Measurements from ENCODE around the gene TNPO2.

The TNPO2 gene

DNA sequence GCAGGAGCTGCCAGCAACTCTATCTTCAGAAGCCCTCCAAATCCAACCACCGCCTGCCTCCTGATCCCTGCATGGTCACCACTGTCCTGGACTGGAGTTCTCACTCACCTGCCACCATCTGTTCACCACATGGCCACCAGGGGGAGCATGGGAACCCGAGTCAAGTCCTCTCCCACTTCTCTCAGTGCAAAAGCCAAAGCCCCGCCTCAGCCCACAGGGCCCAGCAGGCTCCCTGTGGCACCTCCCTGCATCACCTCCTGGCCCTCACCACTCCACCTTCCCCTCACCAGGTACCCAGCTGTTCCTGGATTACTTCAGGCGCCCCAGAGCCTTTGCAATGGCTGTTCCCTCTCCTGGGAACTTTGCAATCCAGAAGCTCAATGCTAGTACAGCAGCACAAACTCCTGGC is 47.3 kb downstream of the TNPO2 start:
- peak; percentile 66 to 81 for DNase-seq (ENCODE audit: low read depth in 2 of 2)

DNA sequence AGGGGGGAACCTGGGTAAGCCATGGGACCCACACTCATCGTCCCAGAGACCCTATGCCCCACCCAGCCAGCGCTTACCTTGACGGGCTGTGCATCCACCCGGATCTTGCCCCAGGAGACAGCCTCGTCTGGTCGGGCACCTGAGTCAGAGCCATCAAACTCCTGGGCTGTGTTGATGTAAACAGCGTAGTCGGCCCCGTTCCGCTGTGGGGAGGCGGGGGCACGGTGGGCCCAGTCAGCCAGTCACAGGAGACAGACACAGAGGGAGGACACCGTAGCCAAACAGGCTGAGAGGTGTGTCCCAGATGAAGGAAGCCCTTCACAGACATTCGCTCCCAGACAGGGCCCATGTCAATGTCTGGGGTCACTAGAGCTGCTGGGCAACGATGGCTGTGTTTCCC is 47.8 kb downstream of the TNPO2 start:
- DNase-seq (ENCODE audit: low read depth in 2 of 2), result no peak

DNA sequence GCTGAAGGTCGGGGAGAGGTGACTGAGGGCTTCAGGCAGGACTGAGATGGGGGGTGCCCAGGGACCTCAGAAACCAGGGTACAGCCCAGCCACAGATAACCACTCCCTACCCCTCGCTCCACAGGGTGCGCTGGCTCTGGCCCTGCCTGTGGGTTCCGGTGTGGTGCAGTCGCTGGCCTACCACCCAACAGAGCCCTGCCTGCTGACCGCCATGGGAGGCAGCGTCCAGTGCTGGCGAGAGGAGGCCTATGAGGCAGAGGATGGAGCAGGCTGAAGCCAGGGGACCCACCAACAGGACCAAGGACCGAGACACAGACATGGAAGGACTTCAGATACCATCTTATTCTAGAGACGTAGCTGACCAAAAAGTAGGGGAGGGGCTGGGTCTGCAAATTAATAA is 48.3 kb downstream of the TNPO2 start:
- no peak for DNase-seq (ENCODE audit: low read depth in 2 of 2)

DNA sequence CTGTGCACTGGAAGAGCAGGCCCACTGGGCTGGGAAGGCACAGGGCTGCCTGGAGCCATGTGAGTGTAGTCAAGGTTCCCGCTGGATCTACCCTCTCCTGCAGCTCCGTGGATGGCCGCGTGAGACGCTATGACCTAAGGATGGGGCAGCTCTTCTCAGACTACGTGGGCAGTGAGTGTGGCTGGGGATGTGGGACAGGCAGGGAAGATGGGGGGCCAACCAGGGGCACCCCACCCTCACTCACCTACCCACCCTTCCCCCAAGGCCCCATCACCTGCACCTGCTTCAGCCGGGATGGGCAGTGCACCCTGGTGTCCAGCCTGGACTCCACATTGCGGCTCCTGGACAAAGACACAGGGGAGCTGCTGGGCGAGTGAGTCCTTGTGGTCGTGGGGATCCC is 51.0 kb downstream of the TNPO2 start:
- DNase-seq (ENCODE audit: low read depth in 2 of 2), result no peak

DNA sequence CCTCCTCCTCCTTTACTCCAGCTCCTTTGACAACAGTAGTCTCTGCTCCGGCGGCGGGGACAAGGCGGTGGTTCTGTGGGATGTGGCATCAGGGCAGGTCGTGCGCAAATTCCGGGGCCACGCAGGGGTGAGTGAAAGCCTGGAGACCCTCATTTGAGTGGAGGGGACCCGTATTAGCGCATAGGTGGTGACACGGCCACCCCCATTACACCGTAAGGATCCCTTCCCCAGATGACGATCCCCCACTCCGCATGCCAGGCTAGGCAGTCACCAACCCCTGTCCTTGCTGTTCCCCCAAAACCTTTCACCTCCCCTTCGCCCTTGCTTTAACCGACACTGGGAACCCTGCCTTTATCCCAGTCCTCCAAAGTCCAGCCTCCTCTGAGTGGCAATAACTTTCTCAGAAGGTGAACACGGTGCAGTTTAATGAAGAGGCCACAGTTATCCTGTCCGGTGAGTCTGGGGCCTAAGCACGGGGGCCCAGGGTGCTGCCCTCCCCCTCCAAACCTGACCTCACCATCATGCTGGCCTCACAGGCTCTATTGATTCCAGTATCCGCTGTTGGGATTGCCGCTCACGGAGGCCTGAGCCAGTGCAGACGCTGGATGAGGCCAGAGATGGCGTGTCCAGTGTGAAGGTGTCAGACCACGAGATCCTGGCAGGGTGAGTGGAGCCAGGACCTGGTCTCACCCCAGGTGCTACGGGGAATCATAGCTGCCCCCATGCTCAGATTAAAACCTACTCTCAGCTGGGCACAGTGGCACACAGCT is 53.4 kb downstream of the TNPO2 start:
- no peak for DNase-seq (ENCODE audit: low read depth in 2 of 2)

DNA sequence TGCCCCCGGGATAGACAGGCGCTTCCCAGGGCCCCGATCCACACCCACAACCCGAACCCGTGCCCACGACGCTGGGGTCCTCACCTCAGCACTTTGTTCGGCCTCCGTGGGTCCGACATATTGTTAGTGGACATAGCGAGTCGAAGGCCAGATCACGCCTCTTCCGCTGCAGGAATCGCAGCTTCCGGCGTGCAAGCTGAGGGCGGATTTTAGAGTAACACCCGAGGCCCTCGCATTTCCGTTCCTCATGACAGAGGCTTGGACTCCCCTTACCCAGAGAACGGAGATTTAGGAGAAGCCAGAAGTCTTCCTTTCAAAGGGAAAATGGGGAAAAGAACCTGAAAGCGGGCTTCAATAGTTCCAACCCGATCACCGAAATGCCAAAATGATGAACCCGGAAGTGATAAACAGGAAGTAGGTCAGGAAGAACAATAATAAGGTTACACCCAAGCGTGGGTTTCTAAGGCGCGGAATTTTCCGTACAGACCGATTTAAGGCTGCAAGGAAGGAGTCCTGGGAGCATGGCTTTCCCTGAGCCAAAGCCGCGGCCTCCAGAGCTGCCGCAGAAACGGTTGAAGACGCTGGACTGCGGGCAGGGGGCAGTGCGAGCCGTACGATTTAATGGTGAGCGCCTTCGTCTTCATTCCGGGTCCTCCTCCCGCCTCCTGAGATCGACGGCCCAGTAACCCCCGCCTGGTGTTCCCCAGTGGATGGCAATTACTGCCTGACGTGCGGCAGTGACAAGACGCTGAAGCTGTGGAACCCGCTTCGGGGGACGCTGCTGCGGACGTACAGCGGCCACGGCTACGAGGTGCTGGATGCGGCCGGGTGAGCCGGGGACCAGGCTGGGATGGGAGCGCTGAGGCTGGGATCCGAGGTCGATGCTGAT is 54.2 kb downstream of the TNPO2 start:
- peak; percentile 48 to 60 for DNase-seq (ENCODE audit: low read depth in 2 of 2)

DNA sequence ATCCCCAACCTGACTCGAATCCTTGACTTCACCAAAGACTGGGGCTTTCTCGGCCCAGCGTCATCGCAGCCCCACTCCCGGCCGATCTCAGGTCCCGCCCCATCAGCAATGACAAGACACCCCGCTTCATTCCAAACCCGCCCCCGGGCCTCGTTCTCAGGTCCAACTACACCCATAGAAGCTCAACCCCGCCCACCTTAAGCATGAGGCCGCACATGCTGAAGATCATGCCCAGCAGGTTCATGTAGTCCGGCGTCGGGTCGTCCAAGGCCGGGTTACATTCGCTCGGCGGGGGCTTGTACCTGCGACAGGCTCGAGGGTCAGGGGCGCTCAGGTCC is 54.8 kb downstream of the TNPO2 start:
- DNase-seq (ENCODE audit: low read depth in 2 of 2), result peak in 1 of 2 donors; percentile 30

DNA sequence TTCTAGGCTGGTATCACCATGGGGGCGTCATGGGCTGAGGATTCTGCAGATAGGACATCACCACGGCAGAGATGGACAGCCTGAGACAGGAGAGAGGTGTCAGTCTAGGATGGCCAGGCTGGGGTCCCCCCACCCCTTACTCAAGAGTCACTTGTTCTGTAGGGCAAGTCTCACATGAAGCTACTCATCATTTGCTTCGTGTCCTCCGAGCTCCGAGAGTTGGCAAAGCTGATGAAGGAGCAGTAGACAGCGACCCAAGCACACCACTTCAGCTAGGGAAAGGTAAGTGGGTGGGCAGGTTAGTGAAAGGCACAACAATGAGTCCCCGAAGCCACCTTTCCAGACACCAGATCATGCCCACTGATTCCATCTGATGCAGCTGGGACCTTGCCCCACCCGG is 55.4 kb downstream of the TNPO2 start:
- DNase-seq (ENCODE audit: low read depth in 2 of 2), result no peak

DNA sequence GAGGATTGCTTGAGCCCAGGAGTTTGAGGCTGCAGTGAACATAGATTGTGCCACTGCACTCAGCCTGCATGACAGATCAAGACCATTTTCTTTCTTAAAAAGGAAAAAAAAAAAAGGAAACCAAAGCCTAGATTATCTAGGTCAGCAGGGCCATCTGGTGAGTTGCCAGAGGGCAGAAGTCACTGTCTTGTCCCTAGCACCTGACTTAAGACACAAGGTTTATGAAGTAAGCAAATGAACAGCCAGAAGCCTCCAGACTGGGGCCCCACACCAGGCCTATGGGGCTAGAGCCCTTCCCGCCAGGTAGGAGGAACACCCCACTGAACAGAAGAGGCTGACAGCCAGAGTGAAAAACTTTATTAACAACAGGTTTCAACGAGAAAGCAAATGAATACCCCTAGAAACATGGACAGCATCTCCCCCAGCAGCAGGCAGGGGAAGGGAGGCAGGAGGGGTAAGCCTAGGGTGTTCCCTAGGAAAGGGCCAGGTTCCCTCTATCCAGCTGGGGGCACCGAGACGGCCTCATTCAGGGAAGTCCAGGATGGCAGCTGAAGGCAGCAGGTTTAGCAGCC is 55.9 kb downstream of the TNPO2 start:
- DNase-seq (ENCODE audit: low read depth in 2 of 2), result no peak

DNA sequence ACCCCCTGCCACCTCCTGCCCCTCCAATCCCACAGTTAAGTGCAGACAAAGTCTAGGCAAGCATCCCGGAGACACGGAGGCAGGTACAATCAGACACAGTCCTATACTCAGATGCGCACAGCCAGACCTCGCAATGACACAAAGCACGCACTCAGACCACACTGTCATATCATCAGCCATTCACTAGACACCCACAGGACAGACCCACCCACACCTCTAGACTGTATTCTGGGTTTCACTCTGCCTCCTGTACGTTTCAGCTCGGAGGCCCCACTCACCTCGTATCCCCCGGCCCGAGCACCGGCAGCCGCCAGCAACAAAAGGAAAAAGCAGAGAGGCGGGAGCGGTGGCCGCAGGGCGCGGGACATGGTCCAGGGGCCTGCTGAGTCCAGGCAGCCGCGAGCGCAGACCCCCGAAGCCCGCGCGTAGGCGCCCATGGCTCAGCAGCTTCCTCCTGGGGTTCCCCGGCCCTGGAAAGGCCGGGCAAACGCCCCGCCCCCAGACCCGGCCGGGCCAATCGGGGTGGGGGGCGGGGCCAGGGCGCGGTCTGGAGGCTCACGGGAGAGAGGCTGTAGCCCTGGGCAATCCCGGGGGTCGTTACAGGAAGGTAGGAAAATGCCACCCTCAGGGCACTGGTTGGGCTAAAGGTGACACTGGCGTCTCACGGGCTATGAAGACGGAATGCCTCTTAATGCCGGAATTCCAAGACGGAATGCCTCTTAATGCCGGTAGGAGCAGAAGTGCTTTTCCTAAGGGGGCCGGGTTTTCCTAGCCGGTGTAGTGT is 57.3 kb downstream of the TNPO2 start, which contains the start of the genes MAN2B1 and WDR83:
TSS of gene MAN2B1 (minus strand) at position 478 of the 784 bp plus-strand sequence. CDS start at position 437, 41 bp downstream.
TSS of gene WDR83 (plus strand) at position 543 of the 784 bp plus-strand sequence. CDS start 2,984 bp downstream, outside the sequence.
- DNase-seq (ENCODE audit: low read depth in 2 of 2), result peak; percentile 48 to 54

DNA sequence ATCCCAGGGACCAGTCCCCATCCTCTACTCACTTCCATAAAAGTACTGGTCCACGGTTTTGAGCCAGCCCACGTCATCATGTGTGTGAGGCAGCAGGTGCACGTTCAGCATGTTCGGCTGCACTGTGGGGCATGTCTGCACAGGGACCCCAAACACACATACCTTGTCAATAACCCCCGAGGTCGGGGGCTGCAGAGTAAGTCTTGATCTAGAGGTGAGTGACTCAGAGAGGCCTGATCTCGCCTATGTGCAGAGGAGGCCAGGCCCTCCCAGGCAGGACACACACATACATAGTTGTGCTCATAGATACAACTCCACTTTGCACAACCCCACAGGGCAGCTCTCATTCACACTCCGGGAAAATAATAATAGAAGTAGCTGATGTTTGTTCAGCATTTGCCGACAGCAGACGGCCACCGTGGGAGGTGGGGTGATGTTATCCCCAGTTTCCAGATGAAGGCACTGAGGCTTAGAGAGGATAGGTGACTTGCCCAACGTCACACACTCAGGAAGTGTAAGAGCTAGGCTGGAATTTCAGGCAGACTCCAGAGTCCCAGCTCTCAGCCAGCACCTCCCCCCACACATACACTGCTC is 58.0 kb downstream of the TNPO2 start:
- no peak for DNase-seq (ENCODE audit: low read depth in 2 of 2)

DNA sequence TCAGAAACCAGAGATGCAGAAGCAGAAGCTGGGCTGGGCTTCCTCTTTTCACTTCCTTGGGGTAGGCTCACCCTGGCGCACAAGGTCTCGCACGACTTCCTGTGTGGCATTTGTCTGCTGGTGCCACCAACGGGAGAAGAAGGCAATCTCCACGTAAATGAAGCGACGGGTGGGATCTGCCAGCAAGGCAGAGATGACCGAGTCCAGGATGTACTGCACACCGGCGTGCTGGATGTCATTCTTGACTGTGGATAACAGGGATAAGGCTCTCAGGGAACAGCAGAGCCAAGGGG is 58.5 kb downstream of the TNPO2 start:
- DNase-seq (ENCODE audit: low read depth in 2 of 2), result no peak

DNA sequence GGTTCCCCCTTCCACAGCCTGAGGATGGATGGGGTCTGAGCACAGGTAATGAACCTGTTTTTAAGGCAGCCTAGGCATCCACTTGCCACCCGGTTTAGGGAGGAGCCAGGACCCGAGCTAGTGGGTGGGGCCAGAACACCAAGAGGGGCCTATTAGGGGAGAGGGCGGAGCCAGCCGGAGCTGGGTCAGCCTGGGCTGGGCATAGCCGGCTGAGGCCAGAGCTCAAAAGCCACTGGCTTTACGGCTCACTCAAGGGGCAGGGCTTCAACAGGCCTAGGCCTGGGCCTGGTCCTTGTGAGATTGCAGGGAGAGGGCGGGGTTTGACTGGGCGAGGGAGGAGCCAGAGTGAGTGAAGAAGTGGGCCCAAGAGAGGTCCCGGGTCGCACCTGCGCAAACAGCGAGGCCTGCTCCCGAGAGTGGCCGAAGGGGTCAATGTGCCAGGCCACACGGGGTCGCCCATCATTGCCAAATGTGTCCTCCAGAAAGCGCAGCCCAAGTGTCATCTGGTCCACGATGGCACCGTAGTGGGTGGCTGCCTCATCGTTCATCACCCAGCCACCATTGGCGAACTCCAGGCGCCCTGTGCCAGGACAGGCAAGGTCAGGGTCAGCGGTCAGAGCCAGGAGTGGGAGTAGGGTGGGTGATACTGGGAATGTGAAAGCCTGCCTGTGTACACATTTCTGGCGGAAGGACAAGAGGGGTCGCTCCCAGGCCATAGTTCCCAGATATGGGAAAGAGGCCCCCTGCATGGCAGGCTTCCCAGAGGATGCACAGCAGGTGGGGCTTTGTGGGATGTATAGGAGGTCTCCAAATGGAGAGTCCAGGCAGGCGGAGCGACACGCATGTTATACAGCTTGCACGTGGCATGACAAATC is 59.1 kb downstream of the TNPO2 start:
- no peak for DNase-seq (ENCODE audit: low read depth in 2 of 2)

DNA sequence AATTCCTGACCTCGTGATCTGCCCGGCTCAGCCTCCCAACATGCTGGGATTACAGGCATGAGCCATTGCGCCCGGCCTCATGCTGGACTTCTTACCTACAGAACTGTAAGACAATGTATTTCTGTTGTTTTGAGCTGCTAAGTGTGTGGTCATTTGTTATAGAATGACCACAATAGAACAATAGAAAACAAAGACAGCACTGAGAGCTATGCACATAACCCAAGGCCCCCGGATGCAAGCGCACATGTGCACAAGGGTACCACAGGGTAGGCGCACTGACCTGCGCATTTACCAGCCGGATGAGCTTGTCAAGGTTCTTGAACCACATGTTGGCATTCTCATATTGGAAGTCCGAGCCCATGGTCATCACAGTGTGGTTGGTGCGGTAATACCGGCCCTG is 62.8 kb downstream of the TNPO2 start:
- DNase-seq (ENCODE audit: low read depth in 2 of 2), result no peak

DNA sequence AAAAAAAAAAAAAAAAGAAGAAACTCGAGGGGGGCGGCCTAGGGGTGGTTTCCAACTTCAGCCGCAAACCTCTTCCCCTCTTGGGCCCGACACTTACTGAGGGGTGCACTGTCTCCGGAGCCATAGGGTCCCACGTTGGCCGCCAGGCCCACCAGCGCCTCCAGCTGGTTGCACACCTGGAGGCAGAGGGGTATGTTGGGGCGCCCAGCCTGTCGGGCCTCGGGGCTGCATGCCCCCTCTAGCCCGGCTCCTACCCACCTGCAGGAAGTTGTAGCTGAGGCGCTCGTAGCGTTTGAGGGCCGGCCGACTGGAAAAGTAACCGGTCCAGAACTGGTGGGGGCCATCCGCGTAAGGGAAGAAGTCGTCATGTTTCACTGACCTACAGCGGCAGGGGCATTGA is 65.8 kb downstream of the TNPO2 start:
- no peak for DNase-seq (ENCODE audit: low read depth in 2 of 2)

DNA sequence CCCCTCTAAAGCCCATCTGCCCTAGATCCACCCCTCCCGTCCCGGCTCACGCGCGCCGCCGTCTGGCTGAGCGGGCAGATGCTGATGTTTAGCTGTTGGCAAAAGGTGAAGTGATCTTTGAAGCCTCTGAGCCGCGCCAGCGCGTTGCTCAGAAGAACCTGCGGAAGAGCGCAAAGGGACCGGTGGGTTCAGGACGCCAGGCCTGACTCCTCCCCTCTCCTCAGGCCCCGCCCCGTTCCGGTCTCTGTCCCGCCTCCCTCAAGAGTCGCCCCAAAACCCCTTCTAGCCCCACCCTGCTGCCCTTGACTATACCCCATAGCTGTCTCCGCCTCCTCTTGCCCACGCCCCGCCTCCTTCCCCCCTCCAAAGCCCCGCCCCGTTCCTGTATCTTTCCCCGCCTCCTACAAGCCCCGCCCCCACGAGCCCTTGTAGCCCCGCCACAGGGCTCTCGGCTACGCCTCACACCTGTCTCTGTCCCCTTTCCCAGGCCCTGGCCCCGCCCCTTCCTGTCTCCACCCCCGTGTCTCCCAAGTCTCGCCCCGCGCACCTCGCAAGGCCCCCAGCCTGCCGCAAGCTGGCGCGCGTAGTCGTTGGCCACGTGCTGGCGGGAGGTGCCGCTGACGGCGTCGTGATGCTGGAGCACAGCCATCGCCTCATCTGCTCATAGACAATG is 66.7 kb downstream of the TNPO2 start:
- DNase-seq (ENCODE audit: low read depth in 2 of 2), result no peak

DNA sequence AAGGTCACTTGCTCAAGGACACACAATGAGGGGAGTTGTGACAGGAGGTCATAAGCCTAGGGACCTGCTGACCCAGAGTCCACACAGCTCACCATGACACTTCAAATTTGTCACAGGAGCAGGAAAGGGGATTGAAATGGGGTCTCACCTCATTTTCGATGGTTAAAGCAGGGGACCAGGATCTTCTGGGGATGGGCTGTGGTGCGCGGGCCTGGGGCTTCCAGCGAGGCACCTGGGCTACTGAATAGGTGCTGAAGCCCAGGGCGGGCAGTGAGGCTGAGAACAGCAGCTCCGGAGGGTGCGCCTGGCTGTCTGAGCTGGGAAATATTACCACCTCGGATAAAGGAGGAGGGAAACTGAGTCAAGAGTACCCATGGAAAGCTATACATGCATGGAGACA is 68.2 kb downstream of the TNPO2 start:
- no peak for DNase-seq (ENCODE audit: low read depth in 2 of 2)

DNA sequence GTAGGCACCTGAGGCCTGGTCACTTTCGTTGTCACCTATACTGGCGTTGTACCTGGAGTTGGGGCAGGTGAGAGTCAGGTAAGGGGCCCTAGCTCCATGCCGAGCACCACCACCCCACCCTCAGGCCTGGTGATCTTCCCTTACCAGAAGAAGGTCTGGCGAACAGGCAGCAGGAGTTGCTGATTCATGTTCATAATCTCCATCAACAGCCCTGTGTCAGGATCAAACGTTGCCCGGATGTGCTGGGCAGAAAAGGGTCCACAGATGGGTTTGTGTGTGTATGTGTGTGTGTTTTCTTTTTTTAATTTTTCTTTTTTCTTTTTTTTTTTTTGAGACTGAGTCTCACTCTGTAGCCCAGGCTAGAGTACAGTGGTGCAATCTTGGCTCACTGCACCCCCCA is 71.5 kb downstream of the TNPO2 start:
- no peak for DNase-seq (ENCODE audit: low read depth in 2 of 2)

DNA sequence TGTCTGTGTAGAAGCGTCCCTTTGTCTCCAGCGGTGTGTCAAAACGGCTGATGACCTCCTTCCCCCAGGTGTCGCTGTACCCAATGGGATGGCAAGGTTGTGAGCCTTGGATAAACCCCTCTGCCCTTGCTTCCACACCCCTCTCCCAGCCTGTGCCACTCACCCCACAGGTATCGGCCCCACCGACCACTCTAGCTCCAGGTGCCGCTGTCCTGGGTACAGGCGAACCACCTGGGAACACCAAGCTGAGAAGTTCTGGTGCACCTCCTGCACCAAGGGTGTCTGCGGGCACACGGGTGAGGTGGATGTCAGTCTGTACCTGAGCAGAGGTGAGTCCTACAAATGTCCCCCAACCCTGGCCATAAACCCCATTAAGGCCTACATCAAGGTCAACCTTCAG is 73.8 kb downstream of the TNPO2 start:
- no peak for DNase-seq (ENCODE audit: low read depth in 2 of 2)

Data from stimulated activated CD8-positive, alpha-beta memory T cell treated with anti-CD3 and anti-CD28 coated beads, Interleukin-7, amount 100 ng/mL, for 1 hour (primary cell).